ENCODE measurements around the gene LRGUK.

The LRGUK gene

DNA sequence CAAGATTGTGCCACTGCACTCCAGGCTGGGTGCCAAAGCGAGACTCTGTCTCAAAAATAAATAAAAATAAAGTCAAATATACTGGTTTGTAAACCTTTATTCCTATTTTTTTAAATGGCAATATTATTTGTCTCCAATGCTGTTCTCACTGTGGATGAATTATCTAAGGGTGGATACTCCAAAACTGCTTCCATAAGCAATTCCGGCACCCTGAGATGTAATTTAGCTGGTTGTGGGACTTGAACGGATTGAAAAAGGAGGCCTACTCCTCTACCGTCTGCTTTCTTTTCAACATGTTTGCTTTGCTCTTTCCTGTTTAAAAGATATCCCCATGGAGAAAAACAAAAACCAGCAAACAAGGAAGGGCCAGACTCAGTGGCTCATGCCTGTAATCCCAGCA is 135.2 kb downstream of the LRGUK start:
- Histone ChIP-seq H3K27ac (no peak overlapping the region), H3K4me1 (no peaks in the 10 kb centered on the region), H3K4me3 (no peak overlapping the region), H4K20me1 (no peaks in the 10 kb centered on the region), H3K4me2 (no peak overlapping the region), H3K27me3 (no peaks in the 10 kb centered on the region), H3K9ac (no peak overlapping the region), H3K9me3 (0 out of 2 replicates have a peak, but pooled peaks cover 3% of the 10 kb centered on the region), H3K36me3 (no peaks in the 10 kb centered on the region)
- TF ChIP-seq Cebpa-rat (IDR thresholded peaks at IDR 0.05), result no peak

DNA sequence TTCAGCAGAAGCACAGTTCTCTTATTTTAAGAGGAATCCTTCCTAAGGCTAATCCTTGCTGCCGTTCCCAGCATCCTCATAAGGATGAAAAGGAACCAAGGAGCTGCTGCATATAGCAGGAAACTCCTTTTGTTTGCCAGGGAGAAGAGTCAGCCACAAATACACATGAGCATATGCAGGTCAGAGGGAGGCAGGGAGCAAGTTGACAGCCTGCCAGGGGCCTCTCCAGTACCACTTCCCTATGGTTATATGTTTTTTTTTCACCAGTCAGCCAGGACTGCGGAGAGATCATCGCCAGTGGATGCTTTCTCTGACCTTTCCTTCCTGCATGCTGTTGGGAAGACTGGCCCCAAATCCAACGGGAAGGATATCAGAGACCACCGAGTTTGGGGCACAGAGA is 149.8 kb downstream of the LRGUK start:
- no peak overlapping the region for H3K9ac ChIP-seq
- no peaks in the 10 kb centered on the region for H3K9me3 ChIP-seq
- H4K20me1 ChIP-seq, result no peaks in the 10 kb centered on the region
- no peak overlapping the region for H3K27ac ChIP-seq
- no peaks in the 10 kb centered on the region for H3K4me1 ChIP-seq
- H3K4me2 ChIP-seq, result no peak overlapping the region
- no peak for TF ChIP-seq Cebpa-rat (IDR thresholded peaks at IDR 0.05)
- no peaks in the 10 kb centered on the region for H3K27me3 ChIP-seq
- H3K4me3 ChIP-seq, result no peak overlapping the region
- H3K36me3 ChIP-seq, result no peaks in the 10 kb centered on the region

DNA sequence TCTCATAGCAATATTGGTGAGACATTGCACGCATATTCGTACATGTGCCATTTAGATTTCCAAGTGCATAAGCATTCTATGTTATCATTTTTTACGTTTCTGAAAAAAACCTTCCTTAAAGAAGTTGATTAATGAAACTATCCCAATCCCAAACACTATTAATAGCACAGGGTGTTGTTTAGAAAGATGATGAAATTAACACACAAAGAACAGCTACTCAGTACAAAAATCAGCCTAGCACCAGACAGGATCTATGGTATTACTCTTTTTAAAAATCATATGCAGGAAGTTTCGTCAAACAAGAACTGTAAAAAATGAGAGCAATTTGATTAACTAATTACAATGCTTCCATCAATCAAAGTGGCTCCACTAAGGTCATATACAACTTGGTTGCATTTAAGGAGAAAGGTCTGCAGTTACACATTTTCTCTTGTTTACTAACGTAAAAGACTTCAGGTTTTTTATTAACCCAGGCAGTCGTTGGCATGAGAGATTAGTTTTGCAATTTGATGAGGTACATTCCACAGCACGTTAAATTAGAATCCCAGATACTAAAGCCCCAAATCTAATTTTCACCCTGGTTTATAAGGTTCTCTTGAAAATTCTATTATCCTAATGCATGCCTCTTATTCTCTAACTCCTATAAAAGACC is 151.5 kb downstream of the LRGUK start:
- TF ChIP-seq Cebpa-rat (IDR thresholded peaks at IDR 0.05), result no peak
- no peak overlapping the region for H3K9ac ChIP-seq
- no peaks in the 10 kb centered on the region for H3K36me3 ChIP-seq

DNA sequence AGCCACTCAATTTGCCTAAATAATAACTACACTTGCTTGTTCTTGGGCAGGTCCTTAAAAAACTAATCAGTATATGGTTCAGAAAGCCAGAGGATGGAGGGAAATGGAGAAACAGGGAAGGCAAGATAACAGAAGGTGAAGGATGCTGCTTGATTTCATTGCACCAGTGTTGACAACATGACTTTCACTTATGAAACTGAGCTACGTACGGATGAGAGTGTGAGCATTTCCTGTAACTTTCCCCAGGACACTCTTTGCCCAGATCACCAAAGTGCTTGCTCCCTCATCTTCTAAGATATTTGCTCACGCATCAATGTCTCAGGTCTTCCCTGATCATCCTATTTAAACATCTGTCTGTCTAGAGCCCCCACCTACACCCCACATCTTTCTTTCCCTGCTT is 152.2 kb downstream of the LRGUK start:
- H3K27me3 ChIP-seq, result no peaks in the 10 kb centered on the region
- H3K36me3 ChIP-seq, result no peaks in the 10 kb centered on the region
- H4K20me1 ChIP-seq, result no peaks in the 10 kb centered on the region
- H3K27ac ChIP-seq, result no peak overlapping the region
- no peak for TF ChIP-seq Cebpa-rat (IDR thresholded peaks at IDR 0.05)
- H3K4me1 ChIP-seq, result peaks cover 8% of the 10 kb centered on the region; the same call in 1 of the 2 replicates
- no peaks in the 10 kb centered on the region for H3K9me3 ChIP-seq
- no peak overlapping the region for H3K4me3 ChIP-seq
- no peak overlapping the region for H3K4me2 ChIP-seq
- no peak overlapping the region for H3K9ac ChIP-seq

More for the DNA sequence above, 151.5 kb downstream of the LRGUK start:
- Histone ChIP-seq H4K20me1 (no peaks in the 10 kb centered on the region), H3K9me3 (no peaks in the 10 kb centered on the region), H3K4me3 (no peak overlapping the region), H3K27ac (no peak overlapping the region), H3K4me1 (peaks cover 2% of the 10 kb centered on the region; the same call in 1 of the 2 replicates), H3K27me3 (no peaks in the 10 kb centered on the region), H3K4me2 (no peak overlapping the region)

DNA sequence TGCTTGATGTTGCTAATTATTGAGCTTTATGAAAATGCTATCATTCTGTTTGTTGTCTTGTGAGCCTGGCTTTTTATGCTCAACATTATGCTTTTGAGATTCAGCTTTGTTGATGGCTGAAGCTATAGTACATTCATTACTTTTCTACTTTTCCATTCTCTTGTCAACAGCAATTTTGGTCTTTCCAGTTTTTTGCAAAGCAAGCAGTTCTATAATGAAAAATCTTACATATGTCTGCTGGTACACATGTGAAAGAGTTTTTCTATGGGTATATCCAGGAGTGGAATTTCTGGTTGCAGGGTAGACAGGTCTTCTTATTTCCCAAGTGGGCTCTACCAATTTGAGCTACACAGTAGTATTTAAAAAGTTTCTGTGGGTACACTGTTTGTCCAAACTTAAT is 152.8 kb downstream of the LRGUK start:
- Histone ChIP-seq H3K4me3 (no peak overlapping the region), H3K4me2 (no peak overlapping the region), H3K27ac (no peak overlapping the region), H3K9ac (no peak overlapping the region), H3K9me3 (no peaks in the 10 kb centered on the region), H3K27me3 (no peaks in the 10 kb centered on the region), H3K4me1 (peaks cover 8% of the 10 kb centered on the region; the same call in 1 of the 2 replicates), H3K36me3 (no peaks in the 10 kb centered on the region), H4K20me1 (no peaks in the 10 kb centered on the region)
- TF ChIP-seq Cebpa-rat (IDR thresholded peaks at IDR 0.05), result no peak

DNA sequence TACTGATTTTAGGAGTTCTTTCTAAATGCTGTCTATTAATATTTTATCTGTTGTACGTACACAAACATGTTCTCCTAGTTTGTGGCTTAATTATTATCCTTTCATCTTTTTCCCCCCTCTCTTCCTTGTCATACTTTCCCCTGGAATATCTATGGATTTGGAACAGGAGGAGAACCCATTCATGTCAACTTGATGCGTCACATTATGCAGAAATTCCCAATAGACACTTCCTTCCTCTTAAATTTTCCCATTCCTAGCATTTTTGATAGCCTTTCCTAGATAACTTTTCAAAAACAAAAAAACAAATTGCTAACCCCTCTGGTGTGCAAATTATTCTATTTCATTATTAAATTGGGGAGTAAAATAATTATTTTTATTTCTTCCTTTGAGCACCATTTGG is 153.4 kb downstream of the LRGUK start:
- H3K4me2 ChIP-seq, result no peak overlapping the region

DNA sequence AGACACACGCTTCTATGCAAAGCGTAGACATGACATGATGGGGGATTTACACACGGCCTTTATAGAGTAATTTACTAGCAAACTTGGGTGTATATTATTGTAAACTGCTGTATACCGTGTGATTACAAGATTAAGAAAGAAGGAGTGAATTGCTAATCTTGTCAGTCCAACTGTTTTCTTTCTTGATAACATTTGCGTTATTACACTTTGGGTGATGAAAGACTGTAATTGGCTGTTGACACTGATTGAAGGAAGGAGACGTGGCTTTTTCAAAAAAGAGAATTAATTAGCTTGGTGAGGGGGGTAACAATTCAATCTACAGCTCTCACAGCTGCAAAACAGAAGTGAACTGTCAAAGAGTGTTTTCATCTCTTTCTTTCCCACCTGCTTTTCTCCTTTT is 156.9 kb downstream of the LRGUK start:
- TF ChIP-seq Cebpa-rat (IDR thresholded peaks at IDR 0.05), result no peak
- no peak overlapping the region for H3K27ac ChIP-seq
- peak overlapping the region; percentile 27; the same call in 1 of the 2 replicates for H3K4me2 ChIP-seq

More for the DNA sequence above, 153.4 kb downstream of the LRGUK start:
- no peaks in the 10 kb centered on the region for H3K36me3 ChIP-seq
- peaks cover 8% of the 10 kb centered on the region; the same call in 1 of the 2 replicates for H3K4me1 ChIP-seq
- TF ChIP-seq Cebpa-rat (IDR thresholded peaks at IDR 0.05), result no peak
- no peak overlapping the region for H3K4me3 ChIP-seq
- H3K9ac ChIP-seq, result no peak overlapping the region
- H3K9me3 ChIP-seq, result no peaks in the 10 kb centered on the region
- H3K27me3 ChIP-seq, result no peaks in the 10 kb centered on the region
- no peaks in the 10 kb centered on the region for H4K20me1 ChIP-seq
- no peak overlapping the region for H3K27ac ChIP-seq

DNA sequence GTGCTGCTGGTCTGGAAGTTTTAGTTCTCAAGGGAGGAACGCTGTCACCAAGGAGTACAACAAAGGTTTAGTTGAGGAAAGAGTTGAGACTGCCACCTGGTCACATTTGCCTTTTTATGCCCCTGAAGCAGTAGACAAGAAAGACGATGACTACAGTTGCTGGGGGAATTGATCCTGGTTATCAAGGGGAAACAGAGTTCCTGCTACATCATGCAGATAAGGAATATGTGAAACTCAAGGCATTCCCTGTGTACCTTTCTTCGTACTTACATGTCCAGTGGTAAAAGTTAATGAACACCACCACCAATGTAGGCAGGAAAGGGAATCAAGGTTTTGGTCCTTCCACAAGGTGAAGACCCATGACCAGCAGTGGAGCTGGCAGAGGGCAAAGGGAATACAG is 157.8 kb downstream of the LRGUK start:
- Histone ChIP-seq H3K4me2 (no peak overlapping the region), H3K27ac (no peak overlapping the region)

More for the DNA sequence above, 156.9 kb downstream of the LRGUK start:
- Histone ChIP-seq H3K9me3 (no peaks in the 10 kb centered on the region), H3K4me1 (peaks cover 15% of the 10 kb centered on the region), H3K4me3 (no peak overlapping the region), H3K36me3 (no peaks in the 10 kb centered on the region), H4K20me1 (no peaks in the 10 kb centered on the region), H3K9ac (no peak overlapping the region), H3K27me3 (no peaks in the 10 kb centered on the region)

DNA sequence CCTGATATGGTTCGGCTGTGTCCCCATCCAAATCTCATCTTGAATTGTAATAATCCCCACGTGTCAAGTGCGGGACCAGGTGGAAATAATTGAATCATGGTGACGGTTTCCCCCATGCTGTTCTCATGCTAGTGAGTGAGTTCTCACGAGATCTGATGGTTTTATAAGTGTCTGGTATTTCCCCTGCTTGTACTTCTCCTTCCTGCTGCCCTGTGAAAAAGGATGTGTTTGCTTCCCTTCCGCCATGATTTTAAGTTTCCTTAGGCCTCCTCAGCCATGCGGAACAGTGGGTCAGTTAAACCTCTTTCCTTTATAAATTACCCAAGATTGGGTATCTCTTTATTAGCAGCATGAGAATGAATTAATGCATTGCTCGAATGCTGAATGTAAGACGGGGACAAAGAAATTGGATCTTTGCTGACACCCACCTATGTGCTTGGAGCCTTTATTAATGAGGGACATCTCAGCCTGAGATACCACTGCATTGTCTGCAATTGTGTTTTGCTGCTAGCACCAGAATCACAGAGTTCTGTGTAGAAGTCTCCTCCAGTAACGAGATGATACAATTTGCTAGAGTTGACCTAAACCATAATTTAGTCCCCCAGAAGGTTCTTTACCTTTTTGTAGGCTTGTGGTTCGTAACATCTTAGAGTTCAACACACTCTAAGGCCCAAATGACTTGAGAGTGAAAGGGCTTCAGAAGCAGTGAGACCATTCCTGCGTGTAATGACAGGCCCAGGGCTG is 160.9 kb downstream of the LRGUK start:
- H3K27ac ChIP-seq, result no peak overlapping the region
- H4K20me1 ChIP-seq, result no peaks in the 10 kb centered on the region
- peak overlapping the region; percentile 18; the same call in 1 of the 2 replicates for H3K4me2 ChIP-seq
- H3K36me3 ChIP-seq, result peaks cover 7% of the 10 kb centered on the region; the same call in 1 of the 2 replicates
- H3K9ac ChIP-seq, result no peak overlapping the region
- no peaks in the 10 kb centered on the region for H3K9me3 ChIP-seq
- no peak overlapping the region for H3K4me3 ChIP-seq
- TF ChIP-seq Cebpa-rat (IDR thresholded peaks at IDR 0.05), result no peak
- no peaks in the 10 kb centered on the region for H3K27me3 ChIP-seq
- peaks cover 25% of the 10 kb centered on the region for H3K4me1 ChIP-seq

More for the DNA sequence above, 157.8 kb downstream of the LRGUK start:
- no peak overlapping the region for H3K9ac ChIP-seq
- 0 out of 2 replicates have a peak, but pooled peaks cover 1% of the 10 kb centered on the region for H3K36me3 ChIP-seq
- H4K20me1 ChIP-seq, result no peaks in the 10 kb centered on the region
- H3K9me3 ChIP-seq, result no peaks in the 10 kb centered on the region
- H3K27me3 ChIP-seq, result no peaks in the 10 kb centered on the region
- peaks cover 15% of the 10 kb centered on the region for H3K4me1 ChIP-seq
- H3K4me3 ChIP-seq, result no peak overlapping the region
- no peak for TF ChIP-seq Cebpa-rat (IDR thresholded peaks at IDR 0.05)

DNA sequence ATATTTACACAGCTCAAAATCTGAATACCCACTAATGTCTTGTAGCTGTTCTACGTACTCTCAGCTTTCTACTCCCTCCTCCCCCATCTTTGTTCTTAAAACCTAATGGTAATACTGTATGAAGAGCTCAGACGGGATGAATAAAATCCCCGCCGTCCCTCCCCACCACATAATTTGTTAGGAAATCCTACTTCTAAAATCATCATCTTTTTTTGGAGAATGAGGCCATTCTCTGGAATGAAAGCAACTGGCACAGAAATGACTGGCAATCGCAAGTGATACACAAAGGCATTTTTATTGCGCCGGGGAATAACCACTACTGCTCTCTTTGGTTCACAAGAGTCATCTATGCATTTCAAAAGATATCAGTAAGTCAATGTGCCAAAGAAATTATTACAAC is 162.3 kb downstream of the LRGUK start:
- Histone ChIP-seq H3K27ac (no peak overlapping the region), H3K9me3 (no peaks in the 10 kb centered on the region), H3K9ac (no peak overlapping the region), H3K4me3 (no peak overlapping the region), H3K27me3 (no peaks in the 10 kb centered on the region), H3K36me3 (peaks cover 13% of the 10 kb centered on the region), H4K20me1 (no peaks in the 10 kb centered on the region), H3K4me1 (peaks cover 29% of the 10 kb centered on the region), H3K4me2 (no peak overlapping the region)
- no peak for TF ChIP-seq Cebpa-rat (IDR thresholded peaks at IDR 0.05)
